NCI-H345 treated with DMSO at 0.1 percent for 48 hours (cell line): ENCODE results near the gene AGAP1.

Experiments used
- DNase-seq: peaks from one replicate; lab custom pipeline; 2025; ENCODE audit not compliant: unreplicated experiment; lab: John Stamatoyannopoulos, UW

AGAP1 gene

DNA sequence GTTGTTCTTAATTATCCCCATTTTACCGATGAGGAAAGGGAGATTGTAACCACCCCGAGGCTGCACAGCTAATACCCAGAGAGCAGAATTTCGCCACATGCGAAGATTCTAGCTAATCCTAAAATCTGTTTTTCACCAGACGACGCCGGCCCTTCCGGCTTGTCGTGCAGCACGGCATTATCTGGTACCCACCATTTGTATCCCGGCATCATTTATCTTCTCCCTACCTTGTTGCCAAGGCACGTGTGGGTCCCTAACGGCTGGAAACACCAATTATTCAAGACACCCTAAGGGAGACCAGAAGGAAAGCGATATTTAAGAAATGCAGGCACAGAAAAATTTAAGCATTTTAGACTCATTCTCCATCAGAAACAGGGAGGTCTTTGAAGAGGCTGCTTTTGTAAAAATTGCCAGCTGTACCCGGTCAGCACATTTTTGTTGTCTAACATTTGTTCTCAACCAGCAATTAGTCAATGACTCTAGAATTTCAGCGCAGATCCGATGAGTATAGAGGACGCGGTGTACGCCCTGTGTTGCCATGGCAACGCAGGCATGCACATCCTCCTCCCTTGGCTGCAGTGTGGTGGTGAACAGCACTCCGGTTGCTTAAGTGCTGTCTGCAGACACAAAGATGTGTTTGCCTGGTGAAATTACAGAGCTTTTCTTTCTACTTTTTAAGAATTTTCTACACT lies 111.6 kb downstream of the AGAP1 start:
- peak; percentile 65 for DNase-seq

DNA sequence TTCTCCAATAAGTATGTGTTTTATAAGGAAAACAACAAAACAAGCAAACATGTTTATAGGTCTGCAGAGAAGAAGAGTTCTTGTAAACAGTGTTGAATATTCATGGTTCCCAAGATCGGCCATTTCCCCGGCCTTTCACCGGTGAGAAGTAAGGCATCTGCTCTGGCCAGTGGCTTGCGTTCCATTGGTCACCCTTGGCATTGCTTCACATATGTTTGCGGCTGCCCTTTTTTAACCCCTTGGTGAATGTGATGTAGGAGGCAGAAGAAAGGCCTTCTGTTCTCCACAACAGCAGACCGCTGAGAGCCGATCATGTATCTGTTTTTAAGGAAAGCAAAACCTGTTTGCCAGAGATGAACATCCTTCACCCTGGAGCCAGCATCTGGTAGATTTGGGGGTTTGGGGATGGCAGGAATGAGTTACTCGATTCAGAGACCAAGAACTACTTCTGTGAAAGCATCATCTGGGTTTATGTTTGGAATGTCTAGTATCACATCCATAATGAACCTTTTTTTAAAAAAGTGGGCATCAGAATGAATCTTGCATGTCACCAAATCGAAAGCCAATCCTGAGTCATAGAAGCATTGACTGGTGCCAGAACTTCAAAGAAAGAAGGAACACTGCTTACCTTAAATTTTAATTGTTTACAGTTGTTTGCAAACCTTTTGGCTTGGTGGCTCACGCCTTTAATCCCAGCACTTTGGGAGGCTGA lies 112.3 kb downstream of the AGAP1 start:
- DNase-seq = no peak

DNA sequence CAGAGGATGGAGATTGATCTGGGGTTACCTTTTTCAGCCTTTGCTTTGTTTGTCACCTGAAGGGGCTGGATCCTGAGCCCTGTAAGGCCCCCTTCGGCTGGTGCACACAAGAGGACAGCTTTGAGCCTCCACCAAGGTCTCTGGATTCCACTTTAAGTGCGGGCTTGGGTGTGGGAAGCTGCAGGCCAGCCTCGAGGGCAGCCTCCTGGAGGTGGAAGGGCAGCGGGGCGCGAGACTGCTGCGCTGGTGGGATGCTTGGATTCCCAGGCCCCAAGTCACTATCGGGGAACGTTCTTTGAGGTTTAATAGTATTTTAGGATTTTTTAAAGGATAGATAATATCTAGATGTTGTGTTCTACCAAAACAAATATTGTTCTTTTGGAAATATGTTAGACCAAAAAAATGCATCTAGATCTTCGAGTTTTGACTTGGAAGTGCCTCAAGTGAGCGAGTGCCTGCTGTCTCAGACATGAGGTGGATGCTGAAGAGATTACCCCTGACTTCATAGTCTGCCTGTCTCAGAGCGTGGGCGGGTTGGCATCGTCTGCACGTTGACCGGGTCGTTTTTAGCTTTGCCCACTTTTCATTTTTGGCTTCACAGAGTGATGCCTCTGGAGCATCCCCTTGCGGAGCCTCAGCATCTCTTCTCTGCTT lies 113.8 kb downstream of the AGAP1 start:
- no peak for DNase-seq

DNA sequence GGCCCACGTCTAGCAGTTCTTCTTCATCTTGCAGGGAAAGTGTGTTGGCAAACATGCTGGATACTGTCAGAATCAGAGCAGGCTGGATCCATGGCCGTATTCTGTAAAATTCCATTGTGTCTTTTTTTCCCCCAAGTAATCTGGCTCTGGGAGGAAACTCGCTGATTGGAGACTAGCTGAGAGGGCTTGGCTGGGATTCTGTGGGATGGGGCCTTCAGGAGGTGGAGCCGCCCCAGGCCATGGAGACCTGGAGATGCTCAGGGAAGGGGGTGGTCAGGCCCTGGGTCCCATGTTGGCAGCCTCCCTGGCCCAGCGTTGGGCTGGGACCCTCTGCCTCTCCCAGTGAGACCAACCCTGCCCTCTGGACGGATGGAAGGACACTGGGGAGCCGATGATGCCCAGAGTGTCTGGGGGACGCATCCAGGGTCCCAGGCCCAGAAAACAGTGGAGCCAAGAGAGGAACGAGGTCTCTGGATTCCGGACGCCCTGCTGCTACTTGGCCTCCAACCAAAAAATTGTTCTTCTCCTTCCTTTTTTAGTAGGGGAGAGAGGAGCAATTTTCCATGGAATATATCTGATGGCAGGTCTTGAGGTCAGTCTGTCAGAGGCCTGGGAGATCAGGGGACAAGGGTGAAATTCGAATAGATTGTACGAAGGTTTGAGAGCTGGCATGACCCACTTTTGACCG lies 114.5 kb downstream of the AGAP1 start:
- no peak for DNase-seq

DNA sequence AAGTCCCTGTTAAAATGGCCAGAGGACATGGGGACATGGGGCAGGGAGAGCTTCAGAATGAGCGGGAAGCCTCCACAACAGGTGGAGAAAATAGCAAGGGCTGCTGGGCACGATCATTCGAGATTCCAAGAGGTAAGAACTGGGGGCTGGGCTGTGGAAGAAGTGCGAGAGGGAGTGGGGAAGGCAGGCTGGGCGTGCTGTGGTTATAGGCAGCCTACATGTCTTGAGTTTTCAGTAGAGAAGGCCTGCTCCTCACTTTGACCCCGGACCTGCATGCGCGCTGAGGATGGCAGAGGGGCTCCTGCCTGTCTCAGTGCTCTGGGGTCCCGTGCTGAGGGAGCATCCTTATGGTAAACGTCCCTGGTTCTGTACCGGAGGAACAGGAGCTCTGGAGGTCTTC lies 115.5 kb downstream of the AGAP1 start:
- no peak for DNase-seq

DNA sequence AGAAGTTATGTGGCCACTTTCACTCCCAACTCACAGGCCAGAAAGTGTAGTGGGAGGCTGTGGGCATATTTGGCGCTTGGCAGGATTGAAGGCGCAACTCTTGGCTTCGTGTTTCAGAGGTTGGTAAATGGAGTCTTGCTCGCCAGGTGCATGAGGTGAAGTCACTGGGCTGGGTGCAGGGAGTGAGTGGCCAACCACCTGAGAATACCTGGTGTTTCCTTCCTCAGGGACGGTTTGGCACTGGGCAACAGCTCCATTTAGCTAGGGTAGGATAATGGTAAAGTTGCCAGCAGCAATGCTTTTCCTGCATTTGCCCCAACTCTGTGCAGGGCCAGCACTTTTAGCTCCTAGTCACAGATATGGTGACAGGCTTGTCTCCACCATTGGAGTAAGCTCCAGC lies 115.9 kb downstream of the AGAP1 start:
- no peak for DNase-seq

DNA sequence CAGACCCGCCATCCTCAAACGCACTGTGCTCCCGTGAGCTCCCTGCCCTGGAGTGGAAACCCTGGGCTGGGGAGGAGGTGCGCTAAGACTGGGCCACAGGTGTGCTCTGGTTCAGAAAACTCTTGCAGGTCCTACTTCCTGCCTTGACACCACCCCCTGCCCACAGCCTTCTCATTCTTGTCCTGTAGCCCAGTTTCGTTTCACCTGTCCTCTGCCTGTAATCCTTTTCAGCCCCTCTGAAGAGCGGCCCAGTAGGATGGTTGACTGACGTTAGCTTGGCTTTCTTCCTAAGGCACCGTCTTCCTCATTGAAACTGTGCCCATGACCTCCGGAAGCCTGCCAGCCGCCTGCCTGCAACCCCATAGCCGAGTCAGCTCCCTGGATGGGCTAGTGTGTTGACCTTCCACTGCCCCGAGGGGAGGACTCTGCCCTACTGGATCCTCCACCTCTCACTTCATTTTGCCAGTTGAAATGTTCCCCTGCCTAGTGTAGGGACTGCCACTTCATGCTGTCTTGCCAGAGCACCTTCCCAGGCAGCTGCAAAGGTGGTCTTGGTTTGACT lies 116.9 kb downstream of the AGAP1 start:
- DNase-seq = no peak

DNA sequence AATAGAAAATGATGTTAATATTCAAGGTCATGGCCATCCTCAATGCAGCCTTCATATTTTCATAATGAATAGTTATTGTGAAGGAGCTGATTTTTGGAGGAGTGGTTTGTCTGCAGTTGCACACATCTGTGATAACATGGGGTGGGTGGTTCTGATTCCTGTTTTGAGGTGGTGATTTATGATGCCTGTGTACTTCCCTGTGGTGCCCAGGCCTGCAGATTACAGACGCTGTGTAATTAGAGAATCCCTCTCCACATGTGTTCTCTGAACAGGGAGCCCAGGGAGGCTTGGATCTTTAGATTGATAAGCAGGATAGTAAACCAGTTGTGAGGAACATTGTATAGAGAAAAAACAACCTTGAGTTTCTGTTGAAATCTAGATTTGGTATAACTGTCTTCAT lies 117.5 kb downstream of the AGAP1 start:
- peak; percentile 31 for DNase-seq

DNA sequence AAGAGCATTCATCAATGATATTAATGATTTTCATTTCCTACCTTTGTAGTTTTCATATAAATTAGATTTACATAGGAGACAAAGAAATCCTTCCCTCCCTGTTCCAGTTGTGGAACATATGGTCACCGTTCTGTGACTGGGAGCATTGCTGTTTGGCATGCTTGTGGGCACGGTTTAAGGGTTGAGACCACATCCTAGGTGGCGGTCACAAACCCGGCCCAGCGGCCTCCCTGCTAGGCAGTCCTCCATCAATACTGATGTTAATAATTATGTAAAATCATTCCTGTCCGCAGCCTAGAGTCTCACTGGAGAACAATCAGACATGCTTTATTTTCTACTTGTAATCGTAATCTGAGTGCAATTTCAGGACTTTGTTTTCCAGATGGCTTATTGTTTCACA lies 117.9 kb downstream of the AGAP1 start:
- DNase-seq = peak; percentile 32

DNA sequence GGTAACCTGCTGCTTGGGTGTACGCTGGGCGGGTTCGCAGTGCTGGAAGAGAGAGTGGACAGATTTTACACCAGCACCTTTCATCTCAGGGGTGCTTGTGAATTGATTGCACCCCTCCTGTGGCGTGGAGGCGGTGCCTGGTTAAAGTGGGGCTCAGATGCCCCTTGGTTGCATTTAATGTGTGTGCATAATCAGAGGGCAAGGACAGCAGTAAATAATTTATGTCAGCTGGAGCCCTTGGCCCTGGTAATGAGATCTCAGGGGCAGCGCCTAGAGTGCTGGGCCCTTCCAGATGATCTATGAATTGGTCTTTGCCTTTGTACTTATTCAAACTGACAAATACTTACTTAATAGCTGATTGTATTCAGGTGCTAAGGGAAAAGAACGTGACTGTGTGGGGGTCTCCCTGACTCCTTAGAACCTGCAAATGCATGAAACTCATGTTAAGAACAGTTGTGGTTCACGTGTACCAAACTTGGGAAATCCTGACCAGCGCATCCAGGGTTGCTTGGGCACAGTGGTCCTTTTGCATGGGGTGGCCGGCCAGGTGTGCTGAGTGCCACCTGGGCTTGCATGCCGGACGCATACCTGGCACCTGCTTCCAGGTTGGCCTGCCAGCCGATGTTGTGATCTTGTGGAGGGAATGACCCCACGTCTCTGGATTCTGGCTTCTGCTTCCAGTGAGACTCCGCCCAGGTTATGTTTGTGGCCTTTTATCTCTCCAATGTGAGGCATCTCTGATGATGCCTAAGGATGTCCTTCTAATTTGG lies 118.5 kb downstream of the AGAP1 start:
- DNase-seq = no peak

DNA sequence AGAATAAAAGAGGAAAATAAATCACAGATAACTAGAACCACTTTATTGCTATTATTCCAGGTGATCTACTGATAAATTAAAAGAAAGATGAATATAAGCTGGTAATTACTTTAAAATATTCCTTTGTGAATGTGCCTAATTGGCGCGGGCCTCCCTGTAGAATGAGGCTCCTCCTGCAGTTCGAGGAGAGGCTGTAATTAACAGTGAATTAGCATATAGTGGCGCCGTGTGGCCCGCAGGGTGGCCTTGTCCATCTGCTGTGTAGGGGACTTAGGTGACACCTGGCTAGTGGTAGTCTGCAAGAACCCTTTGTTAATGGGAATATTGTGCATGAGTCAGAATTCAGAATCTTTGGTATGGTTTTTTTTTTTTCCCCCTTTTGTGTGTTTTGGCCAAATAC lies 119.8 kb downstream of the AGAP1 start:
- DNase-seq = no peak

DNA sequence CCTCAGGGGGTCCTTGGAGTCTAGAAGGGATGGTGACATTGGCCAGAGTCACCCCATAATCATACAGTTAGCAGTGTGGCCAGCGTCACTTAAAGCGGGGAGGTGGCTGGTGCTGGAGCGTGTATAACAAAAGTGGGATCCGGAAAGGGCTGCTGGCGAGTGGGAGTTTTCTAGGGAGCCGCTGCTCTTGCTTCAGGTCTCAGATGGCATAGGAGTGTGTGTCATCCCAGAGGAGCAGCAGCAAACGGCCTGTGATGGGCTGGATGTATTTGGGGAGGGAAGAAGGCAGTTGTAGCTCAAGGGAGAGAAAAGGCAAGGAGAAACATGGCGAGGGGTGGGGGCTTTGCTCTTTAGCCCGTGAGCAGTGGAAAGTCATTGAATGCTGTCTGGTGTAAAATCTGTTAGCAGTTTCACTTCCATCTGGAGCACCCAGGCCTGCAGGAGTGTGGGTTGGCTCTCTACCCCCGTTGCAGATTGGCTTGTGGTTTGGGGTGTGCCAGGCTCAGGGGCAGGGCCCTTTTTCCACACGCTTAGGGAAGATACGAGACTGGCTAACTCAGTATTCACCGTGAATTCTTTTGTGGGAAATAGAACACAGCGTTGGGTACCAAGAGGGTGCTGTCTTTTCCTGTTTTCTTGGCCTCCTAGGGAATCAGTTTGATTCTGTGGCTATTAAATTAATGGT lies 120.5 kb downstream of the AGAP1 start:
- DNase-seq = no peak

DNA sequence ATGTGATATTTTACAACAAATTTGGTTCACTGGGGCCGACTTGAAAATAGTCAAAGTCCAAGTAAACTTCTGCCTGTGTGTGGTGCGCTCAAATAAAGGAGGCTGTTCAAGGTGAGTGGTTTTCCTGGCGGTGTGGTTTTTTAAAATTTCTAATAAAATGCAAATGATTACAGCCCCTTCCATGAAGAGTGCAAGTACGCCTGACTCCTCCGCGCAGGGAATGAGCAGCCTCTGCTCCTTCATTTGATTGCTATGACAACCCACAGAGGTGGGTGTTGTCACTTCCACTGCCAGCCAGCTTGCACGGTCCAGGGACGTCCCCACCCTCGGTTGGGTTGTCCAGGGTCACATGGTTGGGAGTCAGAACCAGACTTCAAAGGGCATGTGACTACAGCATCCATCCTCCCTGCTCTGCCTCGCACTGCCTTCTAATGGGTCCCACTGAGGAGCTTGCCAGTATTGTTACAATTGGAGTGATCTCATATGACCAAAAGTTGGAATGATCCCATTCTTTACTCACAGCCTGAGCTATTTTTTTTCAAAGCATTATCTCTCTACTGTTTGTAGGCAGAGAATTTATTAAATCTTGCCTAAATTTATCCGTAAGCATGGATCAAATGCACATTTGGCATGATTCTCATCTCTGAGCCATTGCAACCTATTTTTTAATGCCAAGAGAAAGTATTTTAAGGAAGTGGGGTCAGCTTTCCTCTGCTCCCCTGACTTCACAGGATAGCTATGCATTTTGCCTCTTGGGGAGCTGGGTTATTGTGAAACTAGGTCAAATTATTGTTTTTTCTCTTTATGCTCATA lies 121.3 kb downstream of the AGAP1 start:
- DNase-seq = no peak

DNA sequence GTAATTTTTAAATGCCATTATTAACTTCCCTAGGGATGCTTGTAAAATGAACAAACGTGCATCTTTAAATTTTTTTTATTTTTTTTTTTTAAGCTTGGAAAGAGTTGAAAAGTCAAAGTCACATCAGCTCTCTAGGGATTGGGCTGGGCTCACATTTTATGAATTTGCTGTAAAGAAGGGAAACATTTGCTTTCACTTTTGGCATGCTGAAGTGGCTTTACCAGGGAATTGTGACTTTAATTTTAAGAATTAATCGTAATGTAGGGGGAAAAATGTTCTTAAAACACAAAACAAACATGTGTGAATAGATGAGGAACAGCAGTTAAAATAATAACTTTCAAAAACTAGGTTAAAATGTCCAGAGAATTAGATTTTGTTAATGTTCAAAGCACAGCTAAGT lies 123.0 kb downstream of the AGAP1 start:
- no peak for DNase-seq

DNA sequence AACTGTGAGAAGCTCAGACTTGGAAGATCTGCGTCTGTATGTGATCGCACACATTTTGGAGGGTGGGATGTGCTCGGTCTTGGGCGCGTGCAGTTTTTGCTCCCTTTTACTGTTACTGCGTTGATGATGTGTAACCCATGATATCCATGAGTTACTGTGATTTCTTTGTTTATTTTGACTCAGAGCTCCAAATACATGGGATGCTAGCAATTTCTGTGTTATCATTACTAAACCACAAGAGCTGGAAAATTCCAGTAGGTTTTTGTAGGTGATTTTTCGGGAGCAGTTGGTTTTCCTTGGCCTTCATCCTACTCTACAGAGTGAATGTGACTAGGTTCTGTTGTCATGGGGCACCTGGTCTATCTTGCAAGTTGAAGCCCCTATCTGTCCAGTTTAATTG lies 124.2 kb downstream of the AGAP1 start:
- no peak for DNase-seq

DNA sequence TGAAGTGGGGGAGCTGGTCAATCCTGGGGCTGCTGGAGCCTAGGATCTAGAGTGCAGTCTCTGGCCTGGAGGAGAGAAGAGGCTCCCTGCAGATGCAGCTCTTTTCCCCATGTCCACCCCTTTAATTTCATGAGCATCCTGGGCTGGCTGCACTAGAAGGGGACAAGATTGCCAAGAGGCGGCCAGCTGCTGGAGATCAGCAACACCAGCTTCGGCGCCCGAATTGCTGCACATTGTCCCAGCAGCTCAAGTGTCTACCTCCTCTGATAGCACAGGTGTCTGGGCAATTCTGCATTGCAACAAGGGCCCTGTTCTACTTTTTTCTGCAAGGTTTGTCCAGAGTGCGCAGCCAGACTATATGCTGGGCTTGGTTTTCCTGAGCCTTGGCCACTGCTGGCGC lies 125.7 kb downstream of the AGAP1 start:
- peak; percentile 56 for DNase-seq

DNA sequence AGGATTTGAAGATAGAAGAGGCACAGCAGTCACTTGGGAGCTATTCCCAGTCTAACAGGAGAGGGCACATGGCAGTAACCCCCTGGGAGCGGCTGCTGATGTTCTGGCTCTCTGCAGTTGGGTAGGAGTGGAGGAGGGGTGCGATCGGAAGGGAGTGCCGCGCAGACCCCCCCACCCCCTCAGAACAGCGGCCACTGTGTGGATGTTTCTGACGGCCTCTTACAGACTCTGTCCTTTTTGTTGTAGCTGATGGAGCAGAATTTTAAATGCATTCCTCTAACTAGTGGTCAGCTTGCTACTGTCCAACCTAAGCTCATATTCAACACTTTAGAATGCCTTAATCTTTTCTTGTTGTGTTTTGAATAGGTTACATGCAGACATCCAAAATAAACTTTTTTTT lies 127.9 kb downstream of the AGAP1 start:
- no peak for DNase-seq

DNA sequence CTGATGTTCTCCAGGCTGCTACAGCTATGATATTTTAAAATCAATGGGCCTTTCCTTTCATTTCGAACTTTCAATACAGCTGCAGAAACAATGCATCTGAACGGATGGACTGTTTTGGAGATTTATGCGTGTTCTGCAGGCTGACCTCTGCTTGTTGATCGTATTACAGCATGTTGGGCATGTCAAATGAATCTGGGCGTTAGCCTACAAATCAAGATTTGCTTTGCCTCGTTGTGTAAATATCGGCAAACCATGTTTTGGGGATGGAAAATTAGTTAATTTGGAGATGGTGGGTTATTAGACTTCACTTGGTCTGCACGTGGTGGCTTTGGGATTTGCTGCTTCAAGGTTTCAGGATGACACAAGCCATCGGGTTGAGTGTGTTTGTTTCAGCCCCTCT lies 129.3 kb downstream of the AGAP1 start:
- DNase-seq = no peak

DNA sequence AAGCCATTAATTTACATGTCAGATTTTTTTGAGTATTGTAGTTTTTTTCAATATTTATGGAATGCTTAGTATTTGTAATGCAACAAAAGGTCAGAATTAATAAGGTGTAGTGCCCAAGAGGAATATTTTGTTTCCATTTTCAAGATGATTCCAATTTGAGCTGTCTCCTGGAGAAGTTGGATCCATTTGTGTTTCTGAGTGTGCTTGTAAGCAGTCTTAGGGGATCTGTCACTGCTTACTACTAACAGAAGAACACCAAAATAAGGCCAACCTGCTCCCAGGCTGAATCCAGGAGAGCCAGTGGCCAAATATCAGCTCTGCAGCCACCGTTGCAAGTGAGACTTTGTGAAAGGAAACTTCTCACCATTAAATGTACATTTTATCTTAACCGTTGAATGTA lies 129.9 kb downstream of the AGAP1 start:
- no peak for DNase-seq
